ENCODE results near the gene PGA4.

The PGA4 gene

DNA sequence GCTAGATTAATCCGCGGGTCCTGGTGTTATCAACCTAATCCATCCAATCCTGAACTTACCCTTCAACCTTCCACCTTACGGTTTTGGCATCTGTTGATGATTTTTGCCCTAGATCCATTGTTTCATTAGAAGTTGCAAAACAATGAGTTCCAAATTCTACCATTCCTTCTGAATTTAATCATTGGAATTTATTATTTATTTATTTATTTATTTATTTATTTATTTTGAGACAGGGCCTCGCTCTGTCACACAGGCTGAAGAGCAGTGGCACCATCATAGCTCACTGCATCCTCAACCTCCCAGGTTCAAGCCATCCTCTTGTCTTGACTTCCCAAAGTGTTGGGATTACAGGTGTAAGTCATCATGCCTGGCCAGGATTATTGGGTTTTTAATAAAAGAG is 40.7 kb upstream of the PGA4 start:
- DNase-seq (ENCODE audit: low spot score): no peak
- TF ChIP-seq, protein P1, sequence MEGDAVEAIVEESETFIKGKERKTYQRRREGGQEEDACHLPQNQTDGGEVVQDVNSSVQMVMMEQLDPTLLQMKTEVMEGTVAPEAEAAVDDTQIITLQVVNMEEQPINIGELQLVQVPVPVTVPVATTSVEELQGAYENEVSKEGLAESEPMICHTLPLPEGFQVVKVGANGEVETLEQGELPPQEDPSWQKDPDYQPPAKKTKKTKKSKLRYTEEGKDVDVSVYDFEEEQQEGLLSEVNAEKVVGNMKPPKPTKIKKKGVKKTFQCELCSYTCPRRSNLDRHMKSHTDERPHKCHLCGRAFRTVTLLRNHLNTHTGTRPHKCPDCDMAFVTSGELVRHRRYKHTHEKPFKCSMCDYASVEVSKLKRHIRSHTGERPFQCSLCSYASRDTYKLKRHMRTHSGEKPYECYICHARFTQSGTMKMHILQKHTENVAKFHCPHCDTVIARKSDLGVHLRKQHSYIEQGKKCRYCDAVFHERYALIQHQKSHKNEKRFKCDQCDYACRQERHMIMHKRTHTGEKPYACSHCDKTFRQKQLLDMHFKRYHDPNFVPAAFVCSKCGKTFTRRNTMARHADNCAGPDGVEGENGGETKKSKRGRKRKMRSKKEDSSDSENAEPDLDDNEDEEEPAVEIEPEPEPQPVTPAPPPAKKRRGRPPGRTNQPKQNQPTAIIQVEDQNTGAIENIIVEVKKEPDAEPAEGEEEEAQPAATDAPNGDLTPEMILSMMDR (IDR thresholded peaks at IDR 0.05; ENCODE audit: borderline replicate concordance, control extremely low read depth, extremely low read depth, insufficient read depth, missing control alignments): no peak
- in situ Hi-C loops (cut with MboI; ENCODE audit: low sequenced_read_pairs, unreplicated experiment): loop anchor here (25.0 kb wide), 1 partner anchor 344 kb away; the partner anchor contains the start of gene CCDC86

DNA sequence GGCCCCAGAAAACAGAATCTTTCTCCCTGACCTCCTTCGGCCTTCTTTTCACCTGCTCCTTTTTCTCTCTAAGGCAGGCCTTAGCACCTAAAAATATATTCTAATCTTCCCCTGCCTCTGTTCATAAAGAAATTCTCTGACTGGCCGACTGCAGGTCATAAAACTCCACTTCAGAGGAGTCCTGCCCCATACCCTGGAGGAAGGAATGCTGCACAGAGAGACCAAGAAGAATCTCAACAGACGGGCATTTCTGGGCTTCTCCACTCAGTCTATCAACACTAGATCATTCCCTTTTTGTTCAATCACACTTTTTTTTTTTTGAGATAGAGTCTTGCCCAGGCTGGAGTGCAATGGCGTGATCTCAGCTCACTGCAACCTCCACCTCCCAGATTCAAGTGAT is 38.5 kb upstream of the PGA4 start:
- in situ Hi-C loops (cut with MboI; ENCODE audit: low sequenced_read_pairs, unreplicated experiment): loop anchor here (25.0 kb wide), 1 partner anchor 346 kb away; the partner anchor contains the start of gene CCDC86
- DNase-seq (ENCODE audit: low spot score): no peak
- TF ChIP-seq, protein P1 (IDR thresholded peaks at IDR 0.05; ENCODE audit: borderline replicate concordance, control extremely low read depth, extremely low read depth, insufficient read depth, missing control alignments): no peak

DNA sequence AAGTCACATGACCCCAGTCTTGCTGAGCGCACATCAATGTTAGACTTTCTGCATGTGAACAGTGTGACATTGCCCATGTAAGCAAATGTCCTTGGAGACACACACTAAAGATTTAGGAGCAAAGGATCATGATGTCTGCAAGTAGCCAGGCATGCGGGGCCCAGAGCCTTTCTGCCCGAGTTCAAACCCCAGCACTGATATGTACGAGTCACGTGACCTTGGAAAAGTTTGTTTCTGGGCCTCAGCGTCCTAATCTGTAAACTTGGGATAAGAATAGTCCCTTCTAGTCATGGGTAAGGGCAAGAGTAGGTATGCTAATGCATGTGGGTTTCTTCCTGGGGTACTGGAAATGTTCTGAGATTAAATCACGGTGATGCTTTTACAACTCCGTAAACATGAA is 35.6 kb upstream of the PGA4 start:
- in situ Hi-C loops (cut with MboI; ENCODE audit: low sequenced_read_pairs, unreplicated experiment): loop anchor here (25.0 kb wide), 1 partner anchor 349 kb away; the partner anchor contains the start of gene CCDC86
- DNase-seq (ENCODE audit: low spot score): no peak
- TF ChIP-seq, protein P1 (IDR thresholded peaks at IDR 0.05; ENCODE audit: borderline replicate concordance, control extremely low read depth, extremely low read depth, insufficient read depth, missing control alignments): no peak

DNA sequence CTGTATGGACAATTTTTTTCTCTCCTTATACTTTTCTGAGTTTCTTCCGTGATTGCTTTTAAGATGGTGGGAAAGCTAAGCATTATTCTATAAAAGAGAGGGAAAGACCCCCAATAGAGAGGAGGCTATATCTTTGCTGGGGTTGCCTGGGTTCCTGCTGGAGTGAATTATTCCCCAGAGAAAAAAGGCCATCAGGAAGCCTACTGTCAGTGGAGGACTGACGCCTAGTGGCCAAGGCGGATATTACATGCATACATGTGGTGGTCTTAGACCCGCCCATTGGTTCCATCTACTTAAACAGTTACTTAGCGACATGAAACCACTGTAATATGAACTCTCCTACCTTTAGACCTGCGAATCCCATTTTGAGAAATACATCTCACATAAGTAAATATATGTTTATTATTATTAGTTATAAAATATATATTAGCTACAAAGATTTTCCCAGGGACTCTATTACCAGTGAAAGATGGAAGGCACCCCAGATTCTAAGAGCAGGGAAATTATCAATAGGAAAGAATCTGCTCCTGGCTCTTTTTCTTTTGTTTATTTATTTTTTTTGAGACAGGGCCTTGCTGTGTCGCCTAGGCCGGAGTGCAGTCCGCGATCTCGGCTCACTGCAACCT is 34.5 kb upstream of the PGA4 start:
- DNase-seq (ENCODE audit: low spot score): peak; percentile 87
- TF ChIP-seq, protein P1 (IDR thresholded peaks at IDR 0.05; ENCODE audit: borderline replicate concordance, control extremely low read depth, extremely low read depth, insufficient read depth, missing control alignments): peak; percentile 93
- in situ Hi-C loops (cut with MboI; ENCODE audit: low sequenced_read_pairs, unreplicated experiment): loop anchor here (25.0 kb wide), 1 partner anchor 350 kb away; the partner anchor contains the start of gene CCDC86

DNA sequence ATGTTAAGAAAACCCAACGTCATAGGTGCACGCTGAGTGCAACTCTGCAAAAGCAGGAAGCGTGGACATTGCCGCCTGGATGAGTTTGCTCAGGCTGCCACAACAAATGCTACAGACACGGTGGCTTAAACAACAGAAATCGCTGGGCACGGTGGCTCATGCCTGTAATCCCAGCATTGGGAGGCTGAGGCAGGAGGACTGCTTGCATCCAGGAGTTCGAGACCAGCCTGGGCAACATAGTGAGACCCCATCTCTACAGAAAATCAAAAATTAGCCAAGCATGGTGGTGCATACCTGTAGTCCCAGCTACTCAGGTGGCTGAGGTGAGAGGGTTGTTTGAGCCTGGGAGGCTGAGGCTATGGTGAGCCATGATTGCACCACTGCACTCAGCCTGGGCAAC is 32.2 kb upstream of the PGA4 start:
- TF ChIP-seq, protein P1 (IDR thresholded peaks at IDR 0.05; ENCODE audit: borderline replicate concordance, control extremely low read depth, extremely low read depth, insufficient read depth, missing control alignments): no peak
- DNase-seq (ENCODE audit: low spot score): no peak
- in situ Hi-C loops (cut with MboI; ENCODE audit: low sequenced_read_pairs, unreplicated experiment): loop anchor here (25.0 kb wide), 1 partner anchor 353 kb away; the partner anchor contains the start of gene CCDC86

DNA sequence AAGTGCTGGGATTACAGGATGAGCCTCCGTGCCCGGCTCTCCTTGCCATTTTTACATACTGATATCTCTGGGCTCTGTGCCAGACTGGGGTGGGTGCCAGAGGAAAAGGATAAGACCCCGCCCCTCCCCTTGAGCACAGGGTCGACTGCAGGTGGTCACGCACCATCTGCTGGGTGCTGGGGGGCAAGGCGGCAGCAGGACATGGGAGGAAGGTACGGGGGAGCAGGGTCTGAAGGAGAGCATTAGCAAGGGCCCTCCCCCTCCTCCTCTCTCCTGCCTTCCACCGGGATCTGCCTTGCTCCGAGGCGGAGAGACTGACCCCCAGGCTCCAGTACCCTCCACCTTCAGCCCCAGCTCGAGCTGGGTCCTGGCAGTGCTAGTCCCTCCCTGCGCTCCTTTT is 28.6 kb upstream of the PGA4 start:
- in situ Hi-C loops (cut with MboI; ENCODE audit: low sequenced_read_pairs, unreplicated experiment): loop anchor here (25.0 kb wide), 1 partner anchor 356 kb away; the partner anchor contains the start of gene CCDC86
- no peak for DNase-seq (ENCODE audit: low spot score)
- TF ChIP-seq, protein P1 (IDR thresholded peaks at IDR 0.05; ENCODE audit: borderline replicate concordance, control extremely low read depth, extremely low read depth, insufficient read depth, missing control alignments): no peak

All from GM13976 (cell line).